ENCODE data around the gene TFAM.

- TF ChIP-seq EZH2 (IDR thresholded peaks at IDR 0.05; ENCODE audit: low read length) (no peak), CTCF (optimal IDR thresholded peaks at IDR 0.05 in 1 of 3, IDR thresholded peaks at IDR 0.05 in 1 of 3, conservative IDR thresholded peaks at IDR 0.05 in 1 of 3; ENCODE audit: extremely low read depth in 1 of 3, insufficient read depth in 2 of 3, low read length in 3 of 3) (no peak)
Observed at GRCh38 chr10:58352956-58353610, 32.1 kb upstream of the TFAM start.

All from keratinocyte (primary cell).